C4-2B (cell line): ENCODE results near the gene TFF1.

Source experiments
- H3K27ac ChIP-seq: fragments of 450-650 bp; 2 replicates; pipeline ENCODE4 v1.5.1; 2017
- CTCF ChIP-seq: fragments of 450-650 bp; conservative IDR thresholded peaks from 2 replicates; pipeline ENCODE4 v1.5.1; 2017; ENCODE audit warnings: mild to moderate bottlenecking
- ZFX ChIP-seq: fragments of 450-650 bp; IDR thresholded peaks from 2 replicates; pipeline ENCODE4 v1.6.1; 2017

The TFF1 gene

GRCh38 chr21:42391297-42391696 is 25.0 kb upstream of the TFF1 start:
- TF ChIP-seq ZFX (no peak), CTCF (no peak)
- H3K27ac ChIP-seq, result no peak overlapping the region

GRCh38 chr21:42390696-42391095 is 24.4 kb upstream of the TFF1 start:
- no peak overlapping the region for H3K27ac ChIP-seq
- TF ChIP-seq ZFX, result no peak
- TF ChIP-seq CTCF, result no peak

DNA sequence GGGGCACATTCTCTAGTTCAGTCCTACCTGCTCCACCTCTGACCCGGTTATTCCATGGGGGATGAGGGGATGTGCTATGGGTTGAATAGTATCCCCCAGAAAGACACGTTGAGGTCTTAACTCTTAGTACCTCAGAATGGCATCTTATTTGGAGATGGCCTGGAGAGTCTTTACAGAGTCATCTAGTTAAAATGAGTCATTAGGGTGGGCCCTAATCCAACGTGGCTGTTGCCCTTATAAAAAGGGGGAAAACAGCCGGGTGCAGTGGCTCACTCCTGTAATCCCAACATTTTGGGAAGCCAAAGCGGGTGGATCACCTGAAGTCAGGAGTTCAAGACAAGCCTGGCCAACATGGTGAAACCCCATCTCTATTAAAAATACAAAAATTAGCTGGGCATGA is 23.9 kb upstream of the TFF1 start:
- TF ChIP-seq ZFX, result no peak
- no peak for TF ChIP-seq CTCF

DNA sequence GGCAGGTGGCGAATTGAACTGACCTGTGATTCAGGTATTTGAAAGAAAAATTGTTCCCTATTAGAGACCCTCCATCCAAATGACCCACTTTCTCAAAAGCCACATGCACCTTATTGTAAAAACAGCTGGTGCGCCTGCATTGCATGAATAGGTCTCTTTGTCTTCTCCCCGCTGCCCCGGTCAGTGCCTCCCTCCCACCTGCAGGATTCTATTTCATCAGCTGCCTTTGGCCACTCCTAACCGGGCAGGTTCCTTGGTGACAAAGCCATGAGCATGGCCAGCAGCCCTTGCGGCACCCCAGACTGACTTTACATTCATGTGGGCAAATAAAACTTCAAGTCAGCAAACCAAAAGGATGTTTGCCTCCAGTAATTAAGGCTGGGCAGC is 23.1 kb upstream of the TFF1 start:
- H3K27ac ChIP-seq, result no peak overlapping the region
- TF ChIP-seq CTCF, result no peak
- TF ChIP-seq ZFX, result no peak

More for the DNA sequence above, 23.9 kb upstream of the TFF1 start:
- H3K27ac ChIP-seq, result no peak overlapping the region

DNA sequence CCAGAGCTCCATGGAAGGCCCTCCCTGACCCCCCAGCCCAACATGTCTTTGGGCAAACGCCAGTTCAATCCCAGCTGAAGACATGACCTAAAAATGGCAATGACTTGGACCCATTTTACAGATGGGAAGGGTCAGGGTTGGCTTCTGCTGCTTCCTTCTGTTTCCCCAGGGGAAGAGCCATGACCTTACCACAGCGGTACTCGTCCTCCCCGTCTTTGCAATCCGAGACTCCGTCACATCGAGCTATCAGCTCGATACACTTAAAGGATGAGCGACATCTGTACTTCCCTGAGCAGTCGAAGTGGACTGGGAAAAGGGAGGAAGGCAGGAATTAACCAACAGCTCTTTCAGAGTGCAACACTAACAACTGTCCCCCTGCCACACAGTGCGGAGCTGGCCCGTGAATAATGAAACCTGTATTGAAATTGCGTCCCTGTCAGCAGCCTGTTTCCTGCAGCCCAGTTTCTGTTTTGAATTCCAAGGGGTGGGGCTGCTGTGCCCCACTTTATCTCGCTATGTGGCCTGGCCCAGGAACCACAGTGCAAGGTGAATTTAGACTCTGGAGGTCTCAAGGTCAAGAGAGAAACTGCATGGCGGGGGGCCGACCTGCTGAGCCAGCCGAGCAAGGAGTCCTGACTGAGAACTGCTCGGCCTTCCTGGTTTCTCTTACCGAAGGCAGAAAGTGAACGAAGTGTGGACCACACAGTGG is 22.6 kb upstream of the TFF1 start:
- H3K27ac ChIP-seq, result no peak overlapping the region
- TF ChIP-seq CTCF, result no peak
- no peak for TF ChIP-seq ZFX

- TF ChIP-seq CTCF (no peak), ZFX (no peak)
- H3K27ac ChIP-seq, result no peak overlapping the region
Measured at GRCh38 chr21:42387843-42388340, 21.6 kb upstream of the TFF1 start.

DNA sequence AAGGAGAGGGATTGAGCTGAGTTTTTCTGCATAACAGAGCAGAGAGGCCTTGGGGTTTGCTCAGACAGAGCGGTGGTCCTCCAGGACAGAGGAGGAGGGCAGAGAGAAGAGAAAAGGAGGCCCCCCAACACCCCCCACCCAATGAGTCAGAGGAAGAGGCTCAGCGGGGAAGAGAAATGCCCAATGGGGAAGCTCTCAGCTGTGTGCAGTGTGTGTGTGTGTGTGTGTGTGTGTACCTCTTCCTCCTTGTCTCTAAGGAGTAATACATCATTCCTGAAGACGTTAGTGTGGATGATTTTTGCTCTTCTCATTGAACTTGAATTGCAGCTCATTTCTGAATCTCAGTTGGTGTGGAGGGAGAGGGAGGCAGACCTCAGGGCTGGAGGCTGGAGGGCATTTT is 20.8 kb upstream of the TFF1 start:
- TF ChIP-seq CTCF (no peak), ZFX (no peak)

More for the DNA sequence above, 20.8 kb upstream of the TFF1 start:
- H3K27ac ChIP-seq, result no peak overlapping the region
